ENCODE results near the gene NDUFS2.

- TF ChIP-seq EZH2 (IDR thresholded peaks at IDR 0.05) = no peak
- TF ChIP-seq POLR2AphosphoS5 (IDR thresholded peaks at IDR 0.05; ENCODE audit: borderline replicate concordance, low read depth, low read length) = no peak
These were observed 20.0 kb upstream of the NDUFS2 start for GRCh38 chr1:161182214-161182613.

Data from SK-N-MC (cell line).